Smooth muscle cell (in vitro differentiated cells): ENCODE results near the gene MGMT. TPM values are rescaled to one million over a fixed set of nuclear protein-coding genes. Genes with fewer than 3 reads are reported as not detected.

Experiments
- DNase-seq: peaks from one replicate; lab custom pipeline; 2025; ENCODE audit not compliant: unreplicated experiment; lab: John Stamatoyannopoulos, UW
- H2AFZ ChIP-seq: fragments of 200-600 bp; sonication (generic); 2 replicates; pipeline ENCODE4 v1.6.0; 2016; ENCODE audit warnings: antibody characterized with exemption, low read depth, mild to moderate bottlenecking
- H3F3A ChIP-seq: fragments of 200-600 bp; sonication (generic); 2 replicates; pipeline ENCODE4 v1.6.0; 2017; ENCODE audit warnings: antibody characterized with exemption, low read depth
- H3K27ac ChIP-seq: fragments of 200-600 bp; sonication (generic); 2 replicates; pipeline ENCODE4 v1.5.1; 2016; ENCODE audit warnings: low read depth, mild to moderate bottlenecking
- H3K27me3 ChIP-seq: fragments of 200-600 bp; sonication (generic); 2 replicates; pipeline ENCODE4 v1.6.1; 2016; ENCODE audit warnings: low read depth, mild to moderate bottlenecking
- H3K36me3 ChIP-seq: fragments of 200-600 bp; sonication (generic); 2 replicates; pipeline ENCODE4 v1.5.1; 2016; ENCODE audit warnings: low read depth
- H3K4me1 ChIP-seq: fragments of 200-600 bp; sonication (generic); 2 replicates; pipeline ENCODE4 v1.5.1; 2016; ENCODE audit warnings: low read depth
- H3K4me2 ChIP-seq: fragments of 200-600 bp; sonication (generic); 2 replicates; pipeline ENCODE4 v1.6.0; 2016; ENCODE audit warnings: mild to moderate bottlenecking
- H3K4me3 ChIP-seq: fragments of 200-600 bp; sonication (generic); 2 replicates; pipeline ENCODE4 v1.5.1; 2016; ENCODE audit warnings: mild to moderate bottlenecking
- H3K79me2 ChIP-seq: fragments of 200-600 bp; sonication (generic); 2 replicates; pipeline ENCODE4 v1.6.0; 2016; ENCODE audit warnings: low read depth, mild to moderate bottlenecking
- H3K9ac ChIP-seq: fragments of 200-600 bp; sonication (generic); 2 replicates; pipeline ENCODE4 v1.6.0; 2016; ENCODE audit warnings: low read depth
- H3K9me3 ChIP-seq: fragments of 200-600 bp; sonication (generic); replicated peaks from 2 replicates; pipeline ENCODE4 v1.5.1; 2016; ENCODE audit warnings: low read depth
- H4K20me1 ChIP-seq: fragments of 200-600 bp; sonication (generic); 2 replicates; pipeline ENCODE4 v1.6.0; 2016; ENCODE audit warnings: low read depth
- CTCF ChIP-seq: fragments of 200-600 bp; sonication (generic); IDR thresholded peaks from 2 replicates; pipeline ENCODE4 v1.5.1; 2017; ENCODE audit warnings: borderline replicate concordance, mild to moderate bottlenecking, antibody characterized with exemption; ENCODE audit not compliant: insufficient read depth, poor library complexity, severe bottlenecking
- WGBS: methylation state at CpG from one replicate; pipeline ENCODE4 v1.1.7; 2016; ENCODE audit warnings: low lambda C conversion rate; 5-methylcytosine and 5-hydroxymethylcytosine counted together
- polyA plus RNA-seq: library from polyadenylated mRNA; unstranded; fragments of >200 nt; fragmentation: Nextera tagmentation; extraction: Ambion mirVana; gene quantifications from 2 replicates; pipeline ENCODE4 v1.2.1, GENCODE V29; 2016
- total RNA-seq: library from RNA; depleted of rRNA; stranded (reverse); fragments of >200 nt; gene quantifications from 2 replicates; pipeline ENCODE4 v1.2.3, GENCODE V29; 2014

The MGMT gene
- total and polyA plus RNA-seq, 2 experiments from 2014 or later = 21.0 to 33.0 TPM

- Histone ChIP-seq H3K9me3 (no peaks in the 10 kb centered on the region), H4K20me1 (no peaks in the 10 kb centered on the region), H3K4me1 (no peaks in the 10 kb centered on the region), H3K4me2 (no peak overlapping the region), H3K27me3 (no peaks in the 10 kb centered on the region), H3K27ac (no peak overlapping the region), H3K9ac (no peak overlapping the region), H2AFZ (no peak overlapping the region), H3K4me3 (no peak overlapping the region), H3F3A (no peaks in the 10 kb centered on the region), H3K36me3 (no peaks in the 10 kb centered on the region), H3K79me2 (no peaks in the 10 kb centered on the region)
- no peak for TF ChIP-seq CTCF
- no peak for DNase-seq
- WGBS = 94% methylated on average over 13 of the region's 13 CpGs
Measured at GRCh38 chr10:129612481-129613109, 145.6 kb downstream of the MGMT start.

- H3K79me2 ChIP-seq = no peaks in the 10 kb centered on the region
- TF ChIP-seq CTCF = no peak
- no peaks in the 10 kb centered on the region for H3K27me3 ChIP-seq
- no peaks in the 10 kb centered on the region for H3K9me3 ChIP-seq
- peaks cover 3% of the 10 kb centered on the region for H4K20me1 ChIP-seq
- H3K27ac ChIP-seq = no peak overlapping the region
- H3K9ac ChIP-seq = no peak overlapping the region
- no peaks in the 10 kb centered on the region for H3F3A ChIP-seq
- H3K36me3 ChIP-seq = no peaks in the 10 kb centered on the region
- WGBS = 95% methylated on average over 12 of the region's 12 CpGs
- no peak overlapping the region for H3K4me2 ChIP-seq
- H3K4me3 ChIP-seq = no peak overlapping the region
- no peaks in the 10 kb centered on the region for H3K4me1 ChIP-seq
- DNase-seq = no peak
- H2AFZ ChIP-seq = no peak overlapping the region
Measured at GRCh38 chr10:129613377-129613980, 146.4 kb downstream of the MGMT start.

GRCh38 chr10:129614341-129614740 lies 147.3 kb downstream of the MGMT start:
- Histone ChIP-seq H3K4me2 (no peak overlapping the region), H3K79me2 (no peaks in the 10 kb centered on the region), H3K4me1 (no peaks in the 10 kb centered on the region), H3K9me3 (no peaks in the 10 kb centered on the region), H3K27me3 (no peaks in the 10 kb centered on the region), H3K4me3 (no peak overlapping the region), H3K27ac (no peak overlapping the region), H4K20me1 (peaks cover 3% of the 10 kb centered on the region), H3F3A (no peaks in the 10 kb centered on the region), H3K9ac (no peak overlapping the region), H3K36me3 (no peaks in the 10 kb centered on the region), H2AFZ (no peak overlapping the region)
- TF ChIP-seq CTCF = no peak
- whole genome bisulfite sequencing = 96% methylated on average over 19 of the region's 19 CpGs
- DNase-seq = no peak

DNA sequence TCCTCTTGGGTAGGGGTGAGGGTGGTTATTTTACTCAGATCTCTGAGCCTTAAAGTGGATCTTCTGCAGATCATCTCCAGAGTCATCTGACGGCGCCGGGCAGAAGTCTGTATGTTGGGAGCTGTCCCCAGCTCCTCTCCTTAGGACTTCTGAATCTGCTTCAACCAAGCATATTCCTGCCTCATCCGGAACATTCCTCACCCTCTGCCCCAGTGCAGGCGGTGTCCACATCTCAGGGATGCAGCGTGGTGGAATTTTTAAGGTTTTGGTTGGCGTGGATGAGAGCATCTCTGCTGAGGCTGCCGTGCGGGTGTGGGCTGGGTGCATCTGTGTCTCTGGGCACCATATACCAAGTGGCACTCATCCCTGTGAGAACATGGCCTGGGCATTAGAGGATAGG lies 148.3 kb downstream of the MGMT start:
- H3K9me3 ChIP-seq = no peaks in the 10 kb centered on the region
- H2AFZ ChIP-seq = no peak overlapping the region
- H3K27ac ChIP-seq = no peak overlapping the region
- no peaks in the 10 kb centered on the region for H3K4me1 ChIP-seq
- no peaks in the 10 kb centered on the region for H3K27me3 ChIP-seq
- no peaks in the 10 kb centered on the region for H3K79me2 ChIP-seq
- H3K9ac ChIP-seq = no peak overlapping the region
- H3K4me3 ChIP-seq = no peak overlapping the region
- TF ChIP-seq CTCF = no peak
- H3K36me3 ChIP-seq = no peaks in the 10 kb centered on the region
- DNase-seq = no peak
- H3F3A ChIP-seq = no peaks in the 10 kb centered on the region
- 97% methylated on average over 9 of the region's 9 CpGs for WGBS
- no peak overlapping the region for H3K4me2 ChIP-seq
- H4K20me1 ChIP-seq = peaks cover 3% of the 10 kb centered on the region
